CD4-positive, alpha-beta T cell (primary cell): ENCODE results near the gene ITSN1. TPM values are rescaled to one million over a fixed set of nuclear protein-coding genes. Genes with fewer than 3 reads are reported as not detected.

Experiments used
- ATAC-seq: fragments of 200-7000 bp; cut with Tn5 transposase; one replicate; pipeline ENCODE4 v1.10.0; 2022; ENCODE audit warnings: mild to moderate bottlenecking; ENCODE audit not compliant: poor library complexity
- CTCF ChIA-PET: fragments of 350-600 bp; sonication (Branson Sonifier 250); formaldehyde crosslinking; loops from one replicate; lab custom pipeline; 2021; ENCODE audit warnings: antibody characterized with exemption, inconsistent platforms; lab: Charles Lee
- POLR2A ChIA-PET: fragments of 350-600 bp; sonication (Branson Sonifier 250); formaldehyde crosslinking; loops from one replicate; lab custom pipeline; 2021; ENCODE audit warnings: antibody characterized with exemption, inconsistent platforms; lab: Charles Lee
- DNase-seq, 14 experiments: peaks; one replicate each; pipeline ENCODE4 v3.0.0-alpha.2; 2013 to 2020; ENCODE audit warnings: mixed read lengths in 2 of 14
- H3K27ac ChIP-seq, 2 donors: one replicate each; pipeline versions ENCODE4 v1.5.1 to v1.7.0; 2013; ENCODE audit warnings: low read length in 2 of 2, low read depth in 1 of 2, mild to moderate bottlenecking in 1 of 2
- H3K27me3 ChIP-seq, 2 experiments: 1 replicate in 1 of 2; 2 replicates in 1 of 2; pipeline versions ENCODE4 v1.6.1 to v1.7.0; 2013; ENCODE audit warnings: low read length in 2 of 2, control low read depth in 1 of 2, mild to moderate bottlenecking in 1 of 2, moderate library complexity in 1 of 2; ENCODE audit not compliant: insufficient read depth in 2 of 2, control insufficient read depth in 1 of 2
- H3K36me3 ChIP-seq: one replicate; pipeline ENCODE4 v1.6.1; 2013; ENCODE audit warnings: low read length, control low read depth; ENCODE audit not compliant: insufficient read depth
- H3K4me1 ChIP-seq: one replicate; pipeline ENCODE4 v1.6.1; 2013; ENCODE audit warnings: low read length, control low read depth; ENCODE audit not compliant: insufficient read depth
- H3K4me3 ChIP-seq: one replicate; pipeline ENCODE4 v1.5.1; 2013; ENCODE audit warnings: mild to moderate bottlenecking, low read length, moderate library complexity
- H3K9me3 ChIP-seq, 2 experiments: 1 replicate in 1 of 2; 2 replicates in 1 of 2; pipeline versions ENCODE4 v1.6.1 to v1.7.0; 2013; ENCODE audit warnings: low read length in 2 of 2, mild to moderate bottlenecking in 2 of 2, control low read depth in 1 of 2, moderate library complexity in 1 of 2; ENCODE audit not compliant: control insufficient read depth in 1 of 2, insufficient read depth in 1 of 2
- H3K27ac Mint-ChIP-seq: one replicate; pipeline ENCODE4 v1.8.0; 2020; ENCODE audit warnings: mixed read lengths
- H3K27me3 Mint-ChIP-seq: one replicate; pipeline ENCODE4 v1.8.0; 2021; ENCODE audit warnings: mixed read lengths
- H3K36me3 Mint-ChIP-seq: one replicate; pipeline ENCODE4 v1.8.0; 2021; ENCODE audit warnings: low read depth, mixed read lengths
- H3K4me1 Mint-ChIP-seq: one replicate; pipeline ENCODE4 v1.8.0; 2021; ENCODE audit warnings: low read depth, mixed read lengths
- H3K4me3 Mint-ChIP-seq: one replicate; pipeline ENCODE4 v1.8.0; 2020; ENCODE audit warnings: mild to moderate bottlenecking, mixed read lengths
- H3K9me3 Mint-ChIP-seq: one replicate; pipeline ENCODE4 v1.8.0; 2020; ENCODE audit warnings: mixed read lengths
- intact Hi-C, 2 experiments: fragments of 100-400 bp; cut with DNase I in 1 of 2; cut with micrococcal nuclease in 1 of 2; formaldehyde crosslinking; loops; one replicate each; pipeline versions ENCODE4 v1.15.1 to v1.9.0; 2023 to 2025; cut with DNase I, micrococcal nuclease
- total RNA-seq, 174 experiments: library from RNA in 2 of 174; stranded (reverse) in 2 of 174; gene quantifications; one replicate each; pipeline ENCODE4 v1.2.3 and lab custom pipeline; 2021 to 2026
- TF ChIP-seq, protein P1 (sequence below): fragments of 200-600 bp; IDR thresholded peaks from one replicate; pipeline ENCODE4 v1.8.0; 2022; ENCODE audit warnings: antibody characterized with exemption, mild to moderate bottlenecking

ITSN1 gene
- total RNA-seq, 2 experiments from 2014 or later = 2.1 to 3.0 TPM

DNA sequence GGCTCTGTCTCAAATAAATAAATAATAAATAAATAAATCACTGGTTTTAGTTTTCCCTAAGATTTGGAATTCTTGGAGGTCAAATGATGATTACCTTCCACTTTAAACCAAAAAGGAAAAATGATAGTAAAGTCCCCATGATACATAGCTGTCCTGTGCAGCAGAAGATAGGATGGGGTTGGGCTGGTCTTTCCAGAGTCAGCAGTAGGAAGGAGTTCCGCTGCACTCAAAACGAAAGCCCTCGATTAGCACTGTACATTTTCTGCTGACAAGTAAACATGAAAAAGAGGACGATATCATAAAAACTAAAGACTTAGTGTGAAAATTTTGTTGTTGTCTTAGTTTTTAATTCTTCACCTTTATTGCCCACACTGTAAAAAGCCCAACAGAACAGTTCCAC, 193.6 kb downstream of the ITSN1 start:
- H3K27ac Mint-ChIP-seq = no peak overlapping the region
- no peaks in the 10 kb centered on the region for H3K27me3 Mint-ChIP-seq
- POLR2A ChIA-PET = interaction anchor here (0.6 kb wide), 1 partner anchor 88 kb away, joined by 3 read pairs; no protein-coding TSS in a partner anchor
- DNase-seq (no peak), ATAC-seq (no peak)
- Histone ChIP-seq H3K4me1 (no peaks in the 10 kb centered on the region), H3K4me3 (no peak overlapping the region), H3K36me3 (no peaks in the 10 kb centered on the region), H3K27me3 (no peaks in the 10 kb centered on the region), H3K9me3 (peaks cover 0 to 7% of the 10 kb centered on the region in 2 experiments), H3K27ac (no peak overlapping the region)
- no peaks in the 10 kb centered on the region for H3K9me3 Mint-ChIP-seq
- CTCF ChIA-PET = no interaction called here
- intact Hi-C loops = no loop called here
- TF ChIP-seq, protein P1, sequence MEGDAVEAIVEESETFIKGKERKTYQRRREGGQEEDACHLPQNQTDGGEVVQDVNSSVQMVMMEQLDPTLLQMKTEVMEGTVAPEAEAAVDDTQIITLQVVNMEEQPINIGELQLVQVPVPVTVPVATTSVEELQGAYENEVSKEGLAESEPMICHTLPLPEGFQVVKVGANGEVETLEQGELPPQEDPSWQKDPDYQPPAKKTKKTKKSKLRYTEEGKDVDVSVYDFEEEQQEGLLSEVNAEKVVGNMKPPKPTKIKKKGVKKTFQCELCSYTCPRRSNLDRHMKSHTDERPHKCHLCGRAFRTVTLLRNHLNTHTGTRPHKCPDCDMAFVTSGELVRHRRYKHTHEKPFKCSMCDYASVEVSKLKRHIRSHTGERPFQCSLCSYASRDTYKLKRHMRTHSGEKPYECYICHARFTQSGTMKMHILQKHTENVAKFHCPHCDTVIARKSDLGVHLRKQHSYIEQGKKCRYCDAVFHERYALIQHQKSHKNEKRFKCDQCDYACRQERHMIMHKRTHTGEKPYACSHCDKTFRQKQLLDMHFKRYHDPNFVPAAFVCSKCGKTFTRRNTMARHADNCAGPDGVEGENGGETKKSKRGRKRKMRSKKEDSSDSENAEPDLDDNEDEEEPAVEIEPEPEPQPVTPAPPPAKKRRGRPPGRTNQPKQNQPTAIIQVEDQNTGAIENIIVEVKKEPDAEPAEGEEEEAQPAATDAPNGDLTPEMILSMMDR = no peak
- no peaks in the 10 kb centered on the region for H3K36me3 Mint-ChIP-seq
- no peak overlapping the region for H3K4me3 Mint-ChIP-seq
- no peaks in the 10 kb centered on the region for H3K4me1 Mint-ChIP-seq

- Histone ChIP-seq H3K4me1 (no peaks in the 10 kb centered on the region), H3K9me3 (peaks cover 0 to 4% of the 10 kb centered on the region in 2 experiments), H3K36me3 (no peaks in the 10 kb centered on the region), H3K4me3 (no peak overlapping the region), H3K27ac (no peak overlapping the region), H3K27me3 (no peaks in the 10 kb centered on the region)
- no peak for DNase-seq
- no peak for ATAC-seq
- Mint-ChIP-seq H3K4me1 (no peaks in the 10 kb centered on the region), H3K27ac (no peak overlapping the region), H3K27me3 (no peaks in the 10 kb centered on the region), H3K36me3 (no peaks in the 10 kb centered on the region), H3K9me3 (no peaks in the 10 kb centered on the region), H3K4me3 (no peak overlapping the region)
- ChIA-PET POLR2A (interaction anchor here (0.6 kb wide), 1 partner anchor 88 kb away, joined by 3 read pairs; no protein-coding TSS in a partner anchor), CTCF (no interaction called here)
- TF ChIP-seq, protein P1 = no peak
- intact Hi-C loops = no loop called here
These were observed 194.1 kb downstream of the ITSN1 start for GRCh38 chr21:33836408-33836807.

GRCh38 chr21:33839167-33839716, 196.9 kb downstream of the ITSN1 start:
- Mint-ChIP-seq H3K4me3 (no peak overlapping the region), H3K27me3 (no peaks in the 10 kb centered on the region), H3K27ac (no peak overlapping the region), H3K36me3 (no peaks in the 10 kb centered on the region), H3K9me3 (no peaks in the 10 kb centered on the region), H3K4me1 (no peaks in the 10 kb centered on the region)
- Histone ChIP-seq H3K36me3 (no peaks in the 10 kb centered on the region), H3K27ac (no peak overlapping the region), H3K4me1 (no peaks in the 10 kb centered on the region), H3K9me3 (peaks cover 0 to 4% of the 10 kb centered on the region in 2 experiments), H3K4me3 (no peak overlapping the region), H3K27me3 (no peaks in the 10 kb centered on the region)
- ChIA-PET CTCF (no interaction called here), POLR2A (no interaction called here)
- TF ChIP-seq, protein P1 = no peak
- intact Hi-C loops = no loop called here
- ATAC-seq = no peak
- no peak for DNase-seq
